HepG2 (cell line): Measurements from ENCODE around the gene KLF6. TPM values are rescaled to one million over a fixed set of nuclear protein-coding genes. Genes with fewer than 3 reads are reported as not detected.
A peak's percentile ranks its signal among the peaks of the same experiment; 100 is the strongest.

Experiments
- BRD4 ChIP-seq: sonication (generic); formaldehyde crosslinking; IDR thresholded peaks from 2 replicates; pipeline ENCODE4 v1.4.0; 2020; ENCODE audit warnings: missing genetic modification reagents
- ELF4 ChIP-seq: sonication (generic); formaldehyde crosslinking; IDR thresholded peaks from 2 replicates; pipeline ENCODE4 v1.5.0; 2020; ENCODE audit warnings: missing genetic modification reagents, mild to moderate bottlenecking, moderate library complexity, borderline replicate concordance
- ETV5 ChIP-seq: IDR thresholded peaks from 2 replicates; pipeline ENCODE4 v1.6.1; 2018; ENCODE audit warnings: missing biosample characterization, missing genetic modification reagents, inconsistent platforms, borderline replicate concordance
- FOXK1 ChIP-seq: sonication (generic); formaldehyde crosslinking; IDR thresholded peaks from 2 replicates; pipeline ENCODE4 v1.4.0; 2020; ENCODE audit warnings: low read depth, missing genetic modification reagents, borderline replicate concordance
- HDAC2 ChIP-seq: sonication (generic); formaldehyde crosslinking; IDR thresholded peaks from 2 replicates; pipeline ENCODE4 v1.4.0; 2020; ENCODE audit warnings: missing genetic modification reagents
- HOXA3 ChIP-seq: sonication (generic); formaldehyde crosslinking; IDR thresholded peaks from 2 replicates; pipeline ENCODE4 v1.5.0; 2020; ENCODE audit warnings: missing genetic modification reagents
- KLF16 ChIP-seq, 2 experiments: sonication (generic) in 1 of 2; formaldehyde crosslinking in 1 of 2; IDR thresholded peaks; 2 replicates each; pipeline versions ENCODE4 v1.6.1 to v1.8.0; 2016 to 2023; ENCODE audit warnings: missing genetic modification reagents in 2 of 2, missing compliant biosample characterization in 1 of 2
- MBD4 ChIP-seq: IDR thresholded peaks from 2 replicates; pipeline ENCODE4 v1.6.1; 2012; ENCODE audit warnings: low read length, inconsistent platforms, borderline replicate concordance
- NFKB2 ChIP-seq: sonication (generic); formaldehyde crosslinking; IDR thresholded peaks from 2 replicates; pipeline ENCODE4 v1.4.0; 2020; ENCODE audit warnings: missing genetic modification reagents, borderline replicate concordance
- POLR2A ChIP-seq, 2 experiments: IDR thresholded peaks; 2 replicates each; pipeline ENCODE4 v1.6.1; 2011; ENCODE audit warnings: low read depth in 2 of 2, low read length in 2 of 2, mild to moderate bottlenecking in 1 of 2, moderate library complexity in 1 of 2; ENCODE audit not compliant: insufficient read depth in 1 of 2
- RCOR2 ChIP-seq: IDR thresholded peaks from 2 replicates; pipeline ENCODE4 v1.6.1; 2016; ENCODE audit warnings: missing biosample characterization, missing genetic modification reagents
- REPIN1 ChIP-seq: sonication (generic); formaldehyde crosslinking; IDR thresholded peaks from 2 replicates; pipeline ENCODE4 v1.8.0; 2022; ENCODE audit warnings: missing genetic modification reagents, low read depth, mild to moderate bottlenecking, borderline replicate concordance
- ZBTB21 ChIP-seq: sonication (generic); formaldehyde crosslinking; IDR thresholded peaks from 2 replicates; pipeline ENCODE4 v1.4.0; 2020; ENCODE audit warnings: missing genetic modification reagents
- ZNF431 ChIP-seq: sonication (generic); formaldehyde crosslinking; IDR thresholded peaks from 2 replicates; pipeline ENCODE4 v1.9.0; 2022; ENCODE audit warnings: missing genetic modification reagents, low read depth, mild to moderate bottlenecking, borderline replicate concordance
- ZNF564 ChIP-seq: sonication (generic); formaldehyde crosslinking; IDR thresholded peaks from 2 replicates; pipeline ENCODE4 v1.8.1; 2023; ENCODE audit warnings: mild to moderate bottlenecking, missing genetic modification reagents
- ZSCAN9 ChIP-seq: IDR thresholded peaks from 2 replicates; pipeline ENCODE4 v1.6.1; 2016; ENCODE audit warnings: borderline replicate concordance
- polyA plus RNA-seq, 8 experiments: library from polyadenylated mRNA; depleted of rRNA in 3 of 8; stranded (reverse) in 7 of 8; unstranded in 1 of 8; fragments of >200 nt; fragmentation: Illumina TruSeq in 4 of 8; extraction: Trizol in 4 of 8; gene quantifications; 2 replicates each; pipeline versions ENCODE4 v1.2.1 to v1.2.3, GENCODE V29; 2011 to 2016; ENCODE audit warnings: low read depth in 4 of 8, missing spikeins in 1 of 8, mixed read lengths in 1 of 8; ENCODE audit not compliant: insufficient read depth in 1 of 8
- total RNA-seq, 5 experiments: library from RNA; depleted of rRNA; stranded (reverse); fragments of >200 nt; fragmentation: Illumina TruSeq; extraction: Trizol; gene quantifications; 2 replicates each; pipeline ENCODE4 v1.2.3, GENCODE V29; 2016; ENCODE audit warnings: low read depth in 1 of 5
- TF ChIP-seq, protein P1 (sequence below): IDR thresholded peaks from 2 replicates; pipeline ENCODE4 v1.6.1; 2016; ENCODE audit warnings: low read depth
- TF ChIP-seq, protein P2 (sequence below): sonication (generic); formaldehyde crosslinking; IDR thresholded peaks from 2 replicates; pipeline ENCODE4 v1.9.0; 2021; ENCODE audit warnings: missing genetic modification reagents, borderline replicate concordance
- TF ChIP-seq, protein P3 (sequence below): sonication (generic); formaldehyde crosslinking; IDR thresholded peaks from 2 replicates; pipeline ENCODE4 v1.4.0; 2020; ENCODE audit warnings: missing genetic modification reagents, mild to moderate bottlenecking, borderline replicate concordance
- TF ChIP-seq, protein P4 (sequence below): sonication (generic); formaldehyde crosslinking; IDR thresholded peaks from 2 replicates; pipeline ENCODE4 v1.9.0; 2021; ENCODE audit warnings: missing genetic modification reagents, mild to moderate bottlenecking, borderline replicate concordance
- TF ChIP-seq, protein P5 (sequence below): fragments of 450-650 bp; IDR thresholded peaks from 2 replicates; pipeline ENCODE4 v1.6.1; 2017

The KLF6 gene
- total and polyA plus RNA-seq, 2 of the 13 experiments (the other 11 are each of a cell fraction or from before 2014, with no cell fraction given): 27.0 to 71.9 TPM

DNA sequence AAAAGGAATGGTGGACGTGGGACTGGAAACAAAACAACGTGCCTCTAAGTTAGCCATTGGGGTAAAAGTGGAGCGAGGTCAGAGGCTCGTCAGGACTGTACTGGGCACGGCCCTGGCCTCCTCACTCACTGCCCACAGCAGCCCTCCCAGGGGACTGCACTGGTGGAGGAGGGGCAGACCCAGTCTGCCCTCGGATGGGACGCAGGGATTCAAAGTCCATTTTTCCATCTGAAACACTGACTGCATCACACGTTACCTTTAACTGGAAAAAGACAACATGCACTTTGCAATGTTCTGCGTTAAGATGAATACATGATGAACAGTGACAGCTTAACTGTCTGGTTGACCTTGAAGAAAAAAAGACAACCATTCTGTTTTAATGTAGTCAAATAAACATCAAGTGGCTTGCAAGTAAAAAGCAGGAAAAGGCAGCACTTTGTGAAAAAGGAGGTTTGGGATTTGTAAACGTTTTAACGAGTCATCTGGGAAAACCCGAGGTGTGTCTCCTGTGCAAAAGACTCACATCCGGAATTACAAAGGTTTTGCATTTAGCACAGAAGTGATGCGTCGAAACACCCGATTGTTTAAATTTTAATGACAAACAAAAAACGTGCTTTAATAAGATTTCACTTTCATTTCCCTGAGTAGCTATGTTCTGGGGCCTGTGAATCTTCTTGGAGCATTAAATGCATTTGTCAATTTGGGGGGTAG, 18.8 kb downstream of the KLF6 start (continued):
- TF ChIP-seq ELF4 (CRISPR knock-in tag): 0 out of 2 replicates have a peak, but pooled peaks have one; percentile 63
- peak; percentile 50; the same call in 1 of the 2 replicates for TF ChIP-seq ZNF431 (CRISPR knock-in tag)
- TF ChIP-seq KLF16 (CRISPR knock-in tag; IDR thresholded peaks at IDR 0.05): 0 out of 4 replicates have a peak, but pooled peaks of 1 of the 2 experiments have one; percentile 50
- TF ChIP-seq, protein P1, sequence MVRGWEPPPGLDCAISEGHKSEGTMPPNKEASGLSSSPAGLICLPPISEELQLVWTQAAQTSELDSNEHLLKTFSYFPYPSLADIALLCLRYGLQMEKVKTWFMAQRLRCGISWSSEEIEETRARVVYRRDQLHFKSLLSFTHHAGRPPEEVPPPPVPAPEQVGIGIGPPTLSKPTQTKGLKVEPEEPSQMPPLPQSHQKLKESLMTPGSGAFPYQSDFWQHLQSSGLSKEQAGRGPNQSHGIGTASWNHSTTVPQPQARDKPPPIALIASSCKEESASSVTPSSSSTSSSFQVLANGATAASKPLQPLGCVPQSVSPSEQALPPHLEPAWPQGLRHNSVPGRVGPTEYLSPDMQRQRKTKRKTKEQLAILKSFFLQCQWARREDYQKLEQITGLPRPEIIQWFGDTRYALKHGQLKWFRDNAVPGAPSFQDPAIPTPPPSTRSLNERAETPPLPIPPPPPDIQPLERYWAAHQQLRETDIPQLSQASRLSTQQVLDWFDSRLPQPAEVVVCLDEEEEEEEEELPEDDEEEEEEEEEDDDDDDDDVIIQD (CRISPR knock-in tag): peak; percentile 89
- TF ChIP-seq NFKB2 (CRISPR knock-in tag): peak; percentile 48; the same call in 1 of the 2 replicates
- TF ChIP-seq, protein P2, sequence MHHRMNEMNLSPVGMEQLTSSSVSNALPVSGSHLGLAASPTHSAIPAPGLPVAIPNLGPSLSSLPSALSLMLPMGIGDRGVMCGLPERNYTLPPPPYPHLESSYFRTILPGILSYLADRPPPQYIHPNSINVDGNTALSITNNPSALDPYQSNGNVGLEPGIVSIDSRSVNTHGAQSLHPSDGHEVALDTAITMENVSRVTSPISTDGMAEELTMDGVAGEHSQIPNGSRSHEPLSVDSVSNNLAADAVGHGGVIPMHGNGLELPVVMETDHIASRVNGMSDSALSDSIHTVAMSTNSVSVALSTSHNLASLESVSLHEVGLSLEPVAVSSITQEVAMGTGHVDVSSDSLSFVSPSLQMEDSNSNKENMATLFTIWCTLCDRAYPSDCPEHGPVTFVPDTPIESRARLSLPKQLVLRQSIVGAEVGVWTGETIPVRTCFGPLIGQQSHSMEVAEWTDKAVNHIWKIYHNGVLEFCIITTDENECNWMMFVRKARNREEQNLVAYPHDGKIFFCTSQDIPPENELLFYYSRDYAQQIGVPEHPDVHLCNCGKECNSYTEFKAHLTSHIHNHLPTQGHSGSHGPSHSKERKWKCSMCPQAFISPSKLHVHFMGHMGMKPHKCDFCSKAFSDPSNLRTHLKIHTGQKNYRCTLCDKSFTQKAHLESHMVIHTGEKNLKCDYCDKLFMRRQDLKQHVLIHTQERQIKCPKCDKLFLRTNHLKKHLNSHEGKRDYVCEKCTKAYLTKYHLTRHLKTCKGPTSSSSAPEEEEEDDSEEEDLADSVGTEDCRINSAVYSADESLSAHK: no peak
- no peak; the same call in 1 of the 2 replicates for TF ChIP-seq MBD4
- TF ChIP-seq, protein P3, sequence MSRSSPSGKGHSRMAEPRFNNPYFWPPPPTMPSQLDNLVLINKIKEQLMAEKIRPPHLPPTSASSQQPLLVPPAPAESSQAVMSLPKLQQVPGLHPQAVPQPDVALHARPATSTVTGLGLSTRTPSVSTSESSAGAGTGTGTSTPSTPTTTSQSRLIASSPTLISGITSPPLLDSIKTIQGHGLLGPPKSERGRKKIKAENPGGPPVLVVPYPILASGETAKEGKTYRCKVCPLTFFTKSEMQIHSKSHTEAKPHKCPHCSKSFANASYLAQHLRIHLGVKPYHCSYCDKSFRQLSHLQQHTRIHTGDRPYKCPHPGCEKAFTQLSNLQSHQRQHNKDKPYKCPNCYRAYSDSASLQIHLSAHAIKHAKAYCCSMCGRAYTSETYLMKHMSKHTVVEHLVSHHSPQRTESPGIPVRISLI (CRISPR knock-in tag): peak; percentile 40; the same call in 1 of the 2 replicates
- TF ChIP-seq RCOR2: peak; percentile 59; the same call in 1 of the 2 replicates
- TF ChIP-seq, protein P4, sequence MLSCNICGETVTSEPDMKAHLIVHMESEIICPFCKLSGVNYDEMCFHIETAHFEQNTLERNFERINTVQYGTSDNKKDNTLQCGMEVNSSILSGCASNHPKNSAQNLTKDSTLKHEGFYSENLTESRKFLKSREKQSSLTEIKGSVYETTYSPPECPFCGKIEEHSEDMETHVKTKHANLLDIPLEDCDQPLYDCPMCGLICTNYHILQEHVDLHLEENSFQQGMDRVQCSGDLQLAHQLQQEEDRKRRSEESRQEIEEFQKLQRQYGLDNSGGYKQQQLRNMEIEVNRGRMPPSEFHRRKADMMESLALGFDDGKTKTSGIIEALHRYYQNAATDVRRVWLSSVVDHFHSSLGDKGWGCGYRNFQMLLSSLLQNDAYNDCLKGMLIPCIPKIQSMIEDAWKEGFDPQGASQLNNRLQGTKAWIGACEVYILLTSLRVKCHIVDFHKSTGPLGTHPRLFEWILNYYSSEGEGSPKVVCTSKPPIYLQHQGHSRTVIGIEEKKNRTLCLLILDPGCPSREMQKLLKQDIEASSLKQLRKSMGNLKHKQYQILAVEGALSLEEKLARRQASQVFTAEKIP: no peak
- peak; percentile 74; the same call in 1 of the 2 replicates for TF ChIP-seq REPIN1 (CRISPR knock-in tag)
- peak; percentile 84; the same call in 1 of the 2 replicates for TF ChIP-seq FOXK1 (CRISPR knock-in tag)
- peak; percentile 40; the same call in 1 of the 2 replicates for TF ChIP-seq ETV5
- peak in 1 of 2 experiments; percentile 44; a peak in 1 of 4 replicates for TF ChIP-seq POLR2A (IDR thresholded peaks at IDR 0.05; ENCODE audit: insufficient read depth in 1 of 2, low read depth in 2 of 2, low read length in 2 of 2)
- TF ChIP-seq BRD4: no peak
- TF ChIP-seq ZBTB21 (CRISPR knock-in tag): peak; percentile 85; the same call in 1 of the 2 replicates
- TF ChIP-seq, protein P5, sequence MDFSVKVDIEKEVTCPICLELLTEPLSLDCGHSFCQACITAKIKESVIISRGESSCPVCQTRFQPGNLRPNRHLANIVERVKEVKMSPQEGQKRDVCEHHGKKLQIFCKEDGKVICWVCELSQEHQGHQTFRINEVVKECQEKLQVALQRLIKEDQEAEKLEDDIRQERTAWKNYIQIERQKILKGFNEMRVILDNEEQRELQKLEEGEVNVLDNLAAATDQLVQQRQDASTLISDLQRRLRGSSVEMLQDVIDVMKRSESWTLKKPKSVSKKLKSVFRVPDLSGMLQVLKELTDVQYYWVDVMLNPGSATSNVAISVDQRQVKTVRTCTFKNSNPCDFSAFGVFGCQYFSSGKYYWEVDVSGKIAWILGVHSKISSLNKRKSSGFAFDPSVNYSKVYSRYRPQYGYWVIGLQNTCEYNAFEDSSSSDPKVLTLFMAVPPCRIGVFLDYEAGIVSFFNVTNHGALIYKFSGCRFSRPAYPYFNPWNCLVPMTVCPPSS: no peak
- 0 out of 2 replicates have a peak, but pooled peaks have one; percentile 36 for TF ChIP-seq ZSCAN9 (CRISPR knock-in tag)
- 0 out of 2 replicates have a peak, but pooled peaks have one; percentile 43 for TF ChIP-seq ZNF564 (CRISPR knock-in tag)
- peak; percentile 93 for TF ChIP-seq HDAC2
- TF ChIP-seq HOXA3 (CRISPR knock-in tag): peak; percentile 79
